AG09309 (cell line): ENCODE data around the gene KCNA2.

Experiments used
- DNase-seq: peaks from one replicate; pipeline ENCODE4 v3.0.0-alpha.2; 2010; ENCODE audit warnings: low read depth
- H3K4me3 ChIP-seq: 2 replicates; pipeline ENCODE4 v1.5.1; 2011; ENCODE audit warnings: mild to moderate bottlenecking, low read depth, low read length, moderate library complexity; ENCODE audit not compliant: control insufficient read depth
- CTCF ChIP-seq: IDR thresholded peaks from 2 replicates; pipeline ENCODE4 v1.5.1; 2011; ENCODE audit warnings: mild to moderate bottlenecking, low read depth, low read length, inconsistent platforms; ENCODE audit not compliant: insufficient read depth, control insufficient read depth; ENCODE audit errors: missing control alignments

Gene KCNA2

GRCh38 chr1:110554871-110555801, 51.0 kb downstream of the KCNA2 start:
- H3K4me3 ChIP-seq = no peak overlapping the region; the same call in none of the 2 replicates
- DNase-seq = no peak
- peak; percentile 45 for TF ChIP-seq CTCF

GRCh38 chr1:110551278-110551809, 54.8 kb downstream of the KCNA2 start:
- TF ChIP-seq CTCF = no peak
- DNase-seq = no peak
- H3K4me3 ChIP-seq = no peak overlapping the region

- no peak overlapping the region for H3K4me3 ChIP-seq
- no peak for TF ChIP-seq CTCF
- DNase-seq = no peak
Observed at GRCh38 chr1:110549831-110550230, 56.3 kb downstream of the KCNA2 start.

GRCh38 chr1:110548381-110548780, 57.8 kb downstream of the KCNA2 start:
- DNase-seq = no peak
- peak; percentile 48 for TF ChIP-seq CTCF
- no peak overlapping the region for H3K4me3 ChIP-seq

- no peak for DNase-seq
- H3K4me3 ChIP-seq = no peak overlapping the region
- TF ChIP-seq CTCF = no peak
Observed at GRCh38 chr1:110547017-110547416, 59.1 kb downstream of the KCNA2 start.

- H3K4me3 ChIP-seq = no peak overlapping the region
- DNase-seq = no peak
- no peak for TF ChIP-seq CTCF
Observed at GRCh38 chr1:110545492-110545891, 60.7 kb downstream of the KCNA2 start.
